Left ventricle myocardium inferior (tissue), 1 donor: ENCODE results near the gene WDR27. TPM values are rescaled to one million over a fixed set of nuclear protein-coding genes. Genes with fewer than 3 reads are reported as not detected.

Experiments used
- DNase-seq: peaks from one replicate; pipeline ENCODE4 v3.0.0-alpha.2; 2020
- H3K27ac ChIP-seq: fragments of 200-600 bp; replicated peaks from 2 replicates; pipeline ENCODE4 v1.8.0; 2021
- H3K27me3 ChIP-seq: fragments of 200-600 bp; 2 replicates; pipeline ENCODE4 v1.8.0; 2021; ENCODE audit warnings: low read depth
- H3K36me3 ChIP-seq: fragments of 200-600 bp; 2 replicates; pipeline ENCODE4 v1.8.0; 2021
- H3K4me1 ChIP-seq: fragments of 200-600 bp; 2 replicates; pipeline ENCODE4 v1.8.0; 2021
- H3K4me3 ChIP-seq: fragments of 200-600 bp; 2 replicates; pipeline ENCODE4 v1.8.0; 2021; ENCODE audit warnings: mild to moderate bottlenecking, moderate library complexity
- H3K9me3 ChIP-seq: fragments of 200-600 bp; replicated peaks from 2 replicates; pipeline ENCODE4 v1.8.0; 2021
- CTCF ChIP-seq: fragments of 200-600 bp; IDR thresholded peaks from 2 replicates; pipeline ENCODE4 v1.8.0; 2021; ENCODE audit warnings: antibody characterized with exemption, mild to moderate bottlenecking, borderline replicate concordance
- intact Hi-C: fragments of 100-400 bp; cut with micrococcal nuclease; formaldehyde crosslinking; loops from one replicate; pipeline ENCODE4 v1.11.0; 2022
- total RNA-seq: library from RNA; stranded (reverse); fragmentation: NEBNext Ultra II Directional; extraction: Animal tissue kit (Norgen Biotek cat#: 25700); gene quantifications from one replicate; pipeline ENCODE4 v1.2.1, GENCODE V29; 2021
- donor health status: DM: no; HTN: yes; CAD: no; lungs with severe emphysema.

Gene WDR27
- total RNA-seq, 1 donor from 2014 or later: 9.1 TPM

- Histone ChIP-seq H3K4me1 (peaks cover 8% of the 10 kb centered on the region), H3K9me3 (no peaks in the 10 kb centered on the region), H3K4me3 (peak overlapping the region; percentile 68), H3K36me3 (peaks cover 5% of the 10 kb centered on the region), H3K27ac (peak overlapping the region; percentile 79), H3K27me3 (no peaks in the 10 kb centered on the region)
- no peak for TF ChIP-seq CTCF
- no peak for DNase-seq
- intact Hi-C loops: no loop called here
These were observed 48.1 kb downstream of the WDR27 start for GRCh38 chr6:169653691-169654090.

GRCh38 chr6:169652896-169653295 lies 48.9 kb downstream of the WDR27 start:
- intact Hi-C loops: no loop called here
- TF ChIP-seq CTCF: no peak
- no peak for DNase-seq
- Histone ChIP-seq H3K4me3 (no peak overlapping the region), H3K9me3 (no peaks in the 10 kb centered on the region), H3K27ac (no peak overlapping the region), H3K27me3 (no peaks in the 10 kb centered on the region), H3K4me1 (peaks cover 8% of the 10 kb centered on the region), H3K36me3 (peaks cover 2% of the 10 kb centered on the region)

- Histone ChIP-seq H3K4me3 (no peak overlapping the region), H3K36me3 (no peaks in the 10 kb centered on the region), H3K4me1 (peaks cover 8% of the 10 kb centered on the region), H3K27me3 (no peaks in the 10 kb centered on the region), H3K27ac (no peak overlapping the region), H3K9me3 (no peaks in the 10 kb centered on the region)
- intact Hi-C loops: no loop called here
- DNase-seq: no peak
- no peak for TF ChIP-seq CTCF
These were observed 50.3 kb downstream of the WDR27 start for GRCh38 chr6:169651498-169651897.

- H3K27ac ChIP-seq: no peak overlapping the region
- intact Hi-C loops: no loop called here
- no peak for DNase-seq
- no peaks in the 10 kb centered on the region for H3K27me3 ChIP-seq
- H3K9me3 ChIP-seq: no peaks in the 10 kb centered on the region
- H3K4me3 ChIP-seq: no peak overlapping the region
- TF ChIP-seq CTCF: no peak
- no peaks in the 10 kb centered on the region for H3K36me3 ChIP-seq
- peaks cover 8% of the 10 kb centered on the region for H3K4me1 ChIP-seq
These were observed 50.9 kb downstream of the WDR27 start for GRCh38 chr6:169650959-169651292.

- no peaks in the 10 kb centered on the region for H3K9me3 ChIP-seq
- intact Hi-C loops: no loop called here
These were observed 51.4 kb downstream of the WDR27 start for GRCh38 chr6:169650241-169650958.

More at GRCh38 chr6:169650241-169650958, 51.4 kb downstream of the WDR27 start:
- no peak for DNase-seq
- H3K36me3 ChIP-seq: no peaks in the 10 kb centered on the region
- H3K27ac ChIP-seq: no peak overlapping the region
- no peak for TF ChIP-seq CTCF
- peaks cover 4% of the 10 kb centered on the region for H3K4me1 ChIP-seq
- H3K4me3 ChIP-seq: no peak overlapping the region
- no peaks in the 10 kb centered on the region for H3K27me3 ChIP-seq
